DMS153 (cell line): ENCODE data around the gene DIO3.

Experiments used
- DNase-seq: peaks from one replicate; lab custom pipeline; 2025; lab: John Stamatoyannopoulos, UW

DIO3 gene

DNA sequence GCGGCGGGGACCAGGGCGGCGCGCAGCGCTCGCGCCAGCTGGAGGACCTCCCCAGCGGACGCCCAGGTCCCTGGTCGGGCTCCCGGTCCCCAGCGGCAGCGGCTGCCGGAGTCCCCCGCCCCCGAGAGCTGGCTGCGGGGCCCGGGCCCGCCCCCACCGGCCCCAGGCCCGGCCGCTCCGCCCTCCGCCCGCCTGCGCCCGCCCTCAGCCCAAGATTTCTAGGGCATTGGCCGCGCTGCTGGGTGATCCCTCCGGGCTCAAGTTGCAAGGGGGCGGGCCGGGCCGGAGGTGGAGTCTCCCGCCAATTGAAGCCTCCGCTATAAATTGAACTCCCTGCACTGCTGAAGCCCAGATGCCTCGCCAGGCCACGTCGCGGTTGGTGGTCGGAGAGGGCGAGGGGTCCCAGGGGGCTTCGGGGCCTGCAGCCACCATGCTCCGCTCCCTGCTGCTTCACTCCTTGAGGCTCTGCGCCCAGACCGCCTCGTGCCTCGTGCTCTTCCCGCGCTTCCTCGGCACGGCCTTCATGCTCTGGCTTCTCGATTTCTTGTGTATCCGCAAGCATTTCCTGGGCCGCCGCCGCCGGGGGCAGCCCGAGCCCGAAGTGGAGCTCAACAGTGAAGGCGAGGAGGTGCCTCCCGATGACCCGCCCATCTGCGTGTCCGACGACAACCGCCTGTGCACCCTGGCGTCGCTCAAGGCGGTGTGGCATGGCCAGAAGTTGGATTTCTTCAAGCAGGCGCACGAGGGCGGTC, at the start of gene DIO3:
Gene DIO3, plus strand, starts transcription at position 351 of the 752 bp plus-strand sequence.
- no peak for DNase-seq

DNA sequence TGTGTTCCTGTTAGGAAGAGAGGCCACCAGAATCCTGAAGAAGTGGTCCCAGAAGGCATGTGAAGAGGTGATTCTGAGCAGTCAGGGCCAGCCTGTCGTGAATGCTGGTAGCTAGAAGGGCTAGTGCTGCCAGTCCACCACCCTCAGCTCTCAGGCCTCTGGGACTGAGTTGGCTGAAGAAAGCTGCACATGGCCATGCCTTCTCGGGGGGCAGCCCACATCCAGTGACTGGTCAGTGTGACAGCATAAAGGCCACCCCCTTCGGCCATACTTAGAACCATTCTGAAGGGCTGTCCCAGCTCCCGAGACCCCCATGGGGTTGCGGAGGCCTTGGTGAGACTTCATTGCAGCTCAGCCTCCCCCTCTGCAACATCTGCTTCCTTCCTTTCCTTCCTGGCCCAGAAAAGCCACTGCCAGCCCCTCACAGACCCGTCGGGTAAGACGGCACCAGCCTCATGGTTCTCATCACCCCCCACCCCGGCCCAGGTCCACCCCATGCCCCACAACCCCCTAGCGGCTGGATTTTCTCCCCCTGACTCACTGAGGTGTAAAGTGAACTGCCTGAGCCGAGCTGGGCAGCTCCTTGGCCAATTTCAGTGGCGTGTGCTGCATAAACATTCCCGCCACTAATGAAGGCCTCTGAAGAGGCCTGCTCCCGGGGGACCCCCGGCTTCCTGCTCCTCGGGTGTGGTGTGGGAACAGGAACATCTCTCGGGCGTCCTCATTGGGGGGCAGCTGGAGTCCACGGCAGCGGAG, 49.5 kb upstream of the DIO3 start:
- no peak for DNase-seq

DNA sequence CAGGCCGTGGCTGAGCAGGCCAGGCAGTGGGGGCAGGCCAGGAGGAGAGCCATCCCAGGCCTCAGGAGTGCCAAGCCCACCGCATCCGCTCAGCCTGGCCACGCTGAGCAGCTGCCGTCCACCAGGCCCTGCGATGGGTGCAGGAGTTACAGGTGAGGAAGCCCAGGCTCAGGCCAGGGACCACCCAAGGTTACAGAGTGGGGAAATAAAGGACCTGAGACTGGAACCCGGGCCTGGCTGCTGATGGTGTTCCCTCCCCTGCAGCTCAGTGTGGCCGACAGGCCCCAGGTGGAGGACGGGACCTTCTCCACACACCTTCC, 49.0 kb upstream of the DIO3 start:
- DNase-seq: no peak

DNA sequence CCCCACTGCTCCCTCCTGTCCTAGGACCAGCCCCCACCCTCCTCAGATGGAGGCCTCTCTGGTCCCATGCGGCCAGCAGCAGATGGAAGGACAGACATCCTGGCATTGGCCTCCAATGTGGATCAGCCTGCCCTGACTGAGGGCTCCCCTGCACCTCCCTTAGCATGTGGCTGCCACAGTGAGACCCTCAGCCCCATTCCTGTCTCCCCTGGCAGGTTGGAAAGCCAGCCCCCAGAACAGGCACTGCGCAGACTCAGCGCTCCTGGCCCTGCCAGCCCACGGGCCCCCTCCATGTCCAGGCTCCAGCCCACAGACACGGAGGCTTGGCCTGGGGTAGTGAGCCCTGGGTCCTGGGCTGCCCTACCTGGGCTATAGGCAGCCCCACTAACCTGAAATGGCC, 47.2 kb upstream of the DIO3 start:
- no peak for DNase-seq

DNA sequence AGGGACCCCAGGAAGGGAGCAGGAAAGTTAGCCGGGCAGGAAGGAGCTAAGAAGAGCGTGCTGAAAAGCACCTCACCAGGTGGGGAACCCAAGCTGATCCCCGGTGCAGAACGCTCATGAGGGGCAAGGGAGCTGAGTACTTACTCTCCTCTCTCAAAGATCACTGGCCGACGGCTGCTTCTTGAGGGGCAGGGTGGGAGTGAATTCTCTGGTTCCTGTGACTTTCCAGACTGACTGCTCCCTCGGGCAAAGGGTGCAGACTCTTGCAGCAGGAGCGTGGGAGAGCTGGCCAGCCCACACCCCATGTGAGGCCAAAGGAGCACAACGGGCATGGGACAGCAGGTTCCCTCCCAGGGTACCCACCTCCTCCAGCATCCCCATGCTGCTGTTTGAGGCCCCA, 44.9 kb upstream of the DIO3 start:
- no peak for DNase-seq

DNA sequence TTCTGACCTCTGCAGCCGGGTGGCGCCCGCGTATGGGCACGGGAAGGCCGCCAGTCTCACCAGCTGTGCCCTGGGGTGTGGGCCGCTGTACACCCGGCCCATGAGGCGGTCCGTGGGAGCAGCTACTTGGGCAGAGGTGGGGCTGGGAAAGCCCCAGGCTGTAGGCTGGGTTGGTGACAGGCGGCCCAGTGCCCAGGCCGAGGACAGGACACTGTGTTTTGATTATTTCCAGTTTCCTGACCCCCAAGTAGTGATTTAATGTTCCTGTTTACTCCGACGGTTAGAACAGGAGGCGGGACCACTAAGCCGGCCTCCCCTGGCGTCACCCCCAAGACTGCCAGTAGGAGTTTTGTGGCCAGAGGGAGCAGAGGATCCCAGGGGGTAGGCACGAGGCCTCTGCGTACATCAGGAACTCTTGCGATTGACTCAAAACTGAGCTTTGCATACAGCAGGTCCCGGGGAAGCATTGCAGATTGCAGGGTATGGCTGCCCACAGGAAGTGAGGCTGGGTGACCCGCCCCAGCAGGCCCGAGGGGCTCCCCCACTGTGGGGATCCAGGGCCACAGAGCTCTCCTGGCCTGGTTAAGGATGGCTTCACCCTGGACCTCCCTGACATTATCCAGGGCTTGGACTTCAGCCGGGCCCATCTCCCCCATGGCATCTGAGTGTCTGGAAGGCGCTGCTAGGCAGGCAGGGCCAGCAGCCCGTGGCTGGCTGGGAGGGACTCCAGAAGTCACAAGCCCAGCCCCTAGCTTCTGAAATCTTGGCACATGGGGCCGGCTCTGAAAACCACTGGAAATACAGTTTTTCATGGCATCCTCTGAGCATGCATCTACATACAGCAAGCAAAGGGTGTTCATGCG, 42.5 kb upstream of the DIO3 start:
- no peak for DNase-seq

DNA sequence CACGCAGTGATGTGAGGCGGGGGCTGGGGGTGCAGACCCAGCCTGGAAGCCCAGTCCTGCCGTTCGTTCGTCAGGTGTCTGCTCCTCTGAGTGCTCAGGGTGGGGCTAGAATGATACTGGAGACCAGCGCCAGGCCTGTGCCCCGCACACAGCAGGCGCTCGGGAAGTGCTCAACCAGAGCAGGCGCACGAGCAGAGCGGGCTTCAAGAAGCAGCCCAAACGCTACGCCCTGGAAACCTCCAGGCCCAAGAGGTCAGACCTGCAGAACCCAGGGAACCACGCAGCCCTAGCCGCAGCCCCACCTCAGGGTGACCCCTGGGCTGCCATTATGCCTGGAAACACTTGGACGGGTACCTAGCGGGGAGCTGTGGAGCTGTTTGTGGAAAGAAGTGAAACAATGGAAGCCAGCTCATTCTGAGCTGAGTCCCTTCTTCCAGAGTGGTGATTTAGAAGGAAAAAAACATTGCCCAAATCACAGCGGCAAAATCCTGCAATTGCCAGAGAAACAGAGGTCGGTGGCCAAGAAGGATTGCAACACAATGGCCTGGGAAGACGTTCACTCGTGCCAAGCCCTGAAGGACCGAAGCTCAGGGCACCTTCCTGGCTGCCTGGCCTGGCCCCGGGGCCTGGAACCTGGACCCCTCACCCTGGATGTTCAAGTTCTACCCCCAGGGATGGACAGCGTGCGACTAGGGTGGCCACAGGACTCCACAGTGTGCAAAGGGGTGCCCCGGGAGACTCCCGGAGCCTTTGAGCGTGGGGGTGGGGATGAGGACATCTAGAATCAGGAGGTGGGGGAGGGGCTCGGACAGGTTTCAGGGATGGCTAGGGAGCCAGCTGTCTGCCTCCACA, 40.4 kb upstream of the DIO3 start:
- DNase-seq: no peak

DNA sequence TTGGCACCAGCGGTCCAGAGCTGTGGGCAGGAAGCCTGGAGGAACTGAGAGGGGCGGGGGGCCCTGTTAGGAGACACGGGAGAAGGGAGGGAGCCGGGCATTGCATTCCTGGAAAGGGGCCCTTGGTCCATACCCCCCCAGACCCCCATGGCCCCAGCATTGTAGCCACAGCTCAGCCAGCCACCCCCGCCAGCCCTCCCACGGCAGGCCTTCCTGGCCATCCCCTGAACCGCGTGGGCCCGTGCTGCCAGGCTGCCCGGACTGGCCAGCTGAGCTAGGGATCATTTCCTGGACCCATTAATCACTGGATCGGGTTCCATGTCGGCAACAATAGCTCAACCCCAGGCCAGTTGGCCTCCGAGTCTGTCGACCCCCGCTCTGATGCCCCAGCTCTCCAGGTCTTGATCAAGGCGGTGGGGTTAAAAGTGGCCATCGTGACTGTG, 39.8 kb upstream of the DIO3 start:
- DNase-seq: no peak

DNA sequence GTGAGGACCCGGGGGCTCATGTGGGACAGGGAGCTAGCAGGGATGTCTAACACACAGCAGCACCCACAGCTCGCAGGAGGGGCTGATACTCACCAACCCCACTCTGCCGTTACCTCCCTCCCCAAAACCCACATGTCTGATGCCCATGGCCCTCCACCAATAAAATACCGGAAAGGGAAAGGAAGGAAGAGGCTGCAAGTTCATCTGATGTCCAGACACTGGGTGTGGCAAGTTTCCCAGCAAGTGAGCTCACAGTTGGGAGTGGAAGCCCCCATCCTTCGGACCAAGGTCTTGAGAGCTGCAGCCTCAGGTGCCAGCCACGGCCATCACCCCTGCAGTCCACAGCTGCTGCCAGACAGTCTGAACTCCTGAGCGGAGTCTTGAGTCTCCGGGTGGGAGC, 39.3 kb upstream of the DIO3 start:
- no peak for DNase-seq

DNA sequence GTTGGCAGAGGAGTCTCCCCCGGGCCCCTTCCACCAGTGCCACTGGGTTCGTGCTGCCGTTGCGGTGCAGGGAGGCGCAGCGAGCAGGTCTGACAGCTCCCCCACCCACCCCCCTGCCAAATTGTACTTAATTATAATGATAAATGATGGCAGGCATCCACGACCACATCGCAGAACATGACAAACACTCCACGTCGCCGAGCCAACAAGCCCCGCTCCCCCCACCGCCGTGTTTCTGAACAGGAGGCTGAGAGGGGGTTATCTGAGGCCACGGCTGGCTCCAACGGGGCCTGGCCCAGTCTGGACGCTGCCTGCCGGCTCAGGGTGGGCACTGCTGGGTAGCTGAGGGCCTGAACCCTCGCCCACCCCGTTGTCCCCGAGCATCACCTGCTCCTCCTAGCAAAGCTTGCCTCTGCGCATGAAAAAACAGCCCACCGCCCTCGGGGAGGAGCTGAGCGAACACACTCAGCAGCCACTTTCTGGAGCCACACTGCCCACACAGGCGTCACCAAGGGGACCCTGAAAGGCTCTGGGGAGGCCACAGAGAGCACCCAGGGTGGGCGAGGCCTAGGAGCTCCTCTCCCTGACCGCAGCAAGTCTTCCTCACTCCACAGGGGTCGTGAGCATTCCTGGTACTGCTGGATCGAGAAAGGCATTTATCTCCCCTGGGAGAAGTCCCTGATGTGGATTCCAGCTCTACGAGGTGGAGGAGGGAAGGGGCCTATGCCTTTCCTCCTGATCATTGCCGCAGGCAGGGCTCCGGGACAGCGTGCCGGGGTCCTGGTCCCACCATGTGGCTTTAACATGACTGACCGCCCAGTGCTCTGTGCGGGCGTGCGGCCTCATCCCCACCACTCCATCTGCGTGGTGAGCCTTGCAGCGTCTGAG, 35.4 kb upstream of the DIO3 start:
- no peak for DNase-seq

DNA sequence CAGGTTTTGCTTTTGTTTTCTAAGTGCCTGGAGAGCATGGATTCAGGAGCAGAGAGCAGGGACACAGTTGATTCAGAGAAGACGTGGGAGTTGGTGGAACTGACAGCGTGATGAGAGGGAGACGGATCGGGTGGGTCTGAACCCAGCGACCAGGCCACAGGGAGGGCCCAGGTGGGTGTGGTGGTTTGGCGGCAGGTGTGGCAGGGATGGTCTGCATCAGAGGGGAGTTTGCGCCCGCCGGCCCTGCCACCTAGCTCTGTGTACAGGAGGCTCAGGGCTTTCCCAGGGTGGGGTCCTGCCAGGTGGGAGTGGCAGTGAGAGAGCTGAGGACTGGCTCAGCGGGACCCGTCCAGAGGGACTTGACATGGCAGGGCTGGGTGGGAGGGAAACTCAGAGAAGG, 33.3 kb upstream of the DIO3 start:
- DNase-seq: no peak

DNA sequence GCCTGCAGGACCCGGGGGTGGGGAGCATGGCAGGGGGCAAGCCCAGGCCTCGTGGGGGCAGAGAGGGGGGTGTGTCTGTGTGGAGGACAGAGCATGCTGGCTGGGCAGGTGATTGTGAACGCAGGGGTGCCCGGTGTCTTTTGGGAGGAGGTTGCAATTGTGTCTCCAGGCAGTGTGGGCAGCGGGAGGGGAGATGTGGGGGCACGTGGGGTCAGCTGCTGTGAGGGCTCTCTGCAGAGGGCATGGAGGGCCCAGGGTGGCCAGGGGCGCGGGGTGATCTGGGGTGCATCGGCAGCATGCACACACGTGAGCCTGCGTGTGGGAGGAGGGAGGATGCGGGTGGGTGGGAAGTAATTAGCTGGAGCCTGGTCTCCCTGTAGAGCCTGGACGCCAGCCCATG, 32.2 kb upstream of the DIO3 start:
- no peak for DNase-seq

DNA sequence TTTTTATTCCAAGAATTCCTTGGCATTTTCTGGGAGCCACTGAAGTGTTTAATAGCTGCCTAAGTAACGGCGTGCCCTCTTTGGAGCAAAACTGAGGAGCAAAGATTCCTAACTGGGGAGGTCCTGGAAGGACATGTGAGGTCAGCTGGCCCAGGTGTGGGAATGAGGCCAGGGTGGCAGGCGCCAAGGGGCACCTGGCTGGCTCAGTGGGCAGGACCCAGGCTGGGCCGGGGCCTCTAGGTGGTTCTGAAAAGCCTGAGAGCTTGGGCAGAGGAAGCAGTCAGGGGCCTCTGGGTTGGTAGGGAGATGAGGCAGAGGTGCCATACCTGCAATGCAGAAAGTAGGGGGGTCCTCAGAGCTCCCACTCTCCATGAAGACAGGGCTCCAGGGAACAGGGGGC, 27.1 kb upstream of the DIO3 start:
- DNase-seq: no peak

DNA sequence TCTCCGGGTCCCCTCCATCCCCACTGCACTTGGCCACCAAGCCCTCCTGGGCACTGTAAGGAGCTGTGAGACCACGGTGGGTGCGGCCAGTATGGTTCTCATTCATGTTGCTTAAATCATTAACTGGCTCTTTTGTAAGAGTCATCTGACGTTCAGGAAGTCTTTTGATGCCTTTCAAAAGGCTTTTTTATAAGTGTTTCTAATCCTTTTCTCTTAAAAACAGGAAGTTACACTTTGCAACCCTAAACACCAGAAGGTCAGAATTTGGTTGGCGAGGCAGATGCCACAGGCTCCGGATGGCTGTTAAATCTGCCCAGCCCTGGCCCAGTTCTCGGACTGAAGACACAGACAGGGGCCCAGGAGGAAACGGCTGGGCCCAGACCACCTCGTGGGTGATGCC, 26.1 kb upstream of the DIO3 start:
- no peak for DNase-seq

DNA sequence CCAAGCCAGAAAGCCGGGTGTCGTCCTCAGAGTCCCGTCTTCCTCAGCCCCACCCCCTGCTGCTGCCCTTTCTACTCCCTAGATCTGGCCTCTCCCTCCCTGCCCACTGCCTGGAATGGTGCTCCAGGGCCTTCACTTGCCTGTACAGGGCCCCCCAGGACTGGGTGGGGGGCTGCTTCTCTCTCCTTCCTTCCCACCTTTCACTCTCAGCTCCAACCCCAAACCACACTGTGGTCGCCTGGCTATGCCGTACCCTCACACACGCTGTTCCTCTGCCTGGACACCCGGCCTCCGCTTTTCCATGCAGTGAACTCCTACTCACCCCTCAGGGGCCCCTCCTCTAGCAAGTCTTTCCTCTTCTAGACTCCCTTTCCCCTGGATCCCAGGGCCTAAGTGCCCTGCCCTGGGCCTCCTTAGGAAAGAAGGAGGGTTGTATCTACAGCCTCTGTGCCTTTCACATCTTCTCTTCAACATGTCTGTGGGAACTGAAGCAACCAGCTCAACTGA, 25.5 kb upstream of the DIO3 start:
- DNase-seq: no peak

DNA sequence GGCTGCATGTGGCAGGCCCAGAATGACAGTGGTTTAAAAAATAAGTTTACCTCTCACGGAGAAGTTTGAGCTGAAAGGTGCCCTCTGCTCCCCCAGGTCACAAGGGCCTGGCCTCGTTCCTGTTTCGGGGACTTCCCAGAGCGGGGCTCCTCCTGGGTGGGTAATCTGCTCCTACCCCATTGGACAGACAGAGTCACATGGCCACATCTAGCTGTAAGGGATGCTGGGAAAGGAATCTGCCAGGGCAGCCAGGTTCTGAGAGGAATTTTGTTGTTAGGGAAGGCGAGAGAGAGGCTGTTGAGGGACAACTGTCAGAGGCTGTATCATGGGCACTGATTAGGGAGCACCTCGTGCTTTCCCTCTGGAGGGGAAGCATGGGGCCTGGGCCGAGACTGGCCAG, 24.0 kb upstream of the DIO3 start:
- no peak for DNase-seq

DNA sequence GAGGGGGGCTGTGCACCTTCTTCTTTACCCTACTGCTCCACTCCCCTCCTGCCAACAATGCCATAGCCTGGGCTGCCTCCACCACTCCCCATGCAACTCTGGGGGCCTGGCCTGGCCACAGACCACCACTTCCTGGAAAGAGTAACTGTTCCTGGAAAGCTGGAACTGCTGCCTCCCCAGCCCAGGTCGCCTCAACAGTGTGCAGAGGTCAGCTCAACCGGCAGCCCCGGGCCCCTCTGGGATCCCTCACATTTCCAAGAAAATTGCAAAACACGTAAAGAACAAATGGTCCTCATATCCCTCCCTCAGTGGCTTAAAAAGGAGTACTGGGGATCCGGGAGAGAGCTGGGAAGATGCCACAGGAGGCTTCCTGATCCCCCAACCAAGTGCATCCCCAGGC, 22.4 kb upstream of the DIO3 start:
- DNase-seq: no peak

DNA sequence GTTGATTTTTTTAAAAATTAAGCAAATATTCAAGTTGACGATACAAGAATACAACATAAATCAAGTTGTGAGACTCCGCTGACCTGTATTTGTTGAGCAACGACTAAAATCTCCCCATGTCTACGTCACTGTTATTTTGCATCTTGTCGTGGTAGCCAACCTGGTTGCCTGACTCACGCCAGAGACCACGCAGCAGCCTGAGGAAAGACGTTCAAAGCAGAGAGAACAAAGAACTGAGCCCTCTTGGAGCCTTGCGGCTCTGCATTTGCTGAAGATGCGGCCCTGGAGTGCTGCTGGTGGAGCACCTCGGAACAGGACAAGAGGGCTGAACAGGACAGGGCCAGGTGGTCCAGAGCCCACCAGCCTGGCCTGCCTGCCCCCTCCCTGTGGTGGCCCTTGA, 21.4 kb upstream of the DIO3 start:
- no peak for DNase-seq

DNA sequence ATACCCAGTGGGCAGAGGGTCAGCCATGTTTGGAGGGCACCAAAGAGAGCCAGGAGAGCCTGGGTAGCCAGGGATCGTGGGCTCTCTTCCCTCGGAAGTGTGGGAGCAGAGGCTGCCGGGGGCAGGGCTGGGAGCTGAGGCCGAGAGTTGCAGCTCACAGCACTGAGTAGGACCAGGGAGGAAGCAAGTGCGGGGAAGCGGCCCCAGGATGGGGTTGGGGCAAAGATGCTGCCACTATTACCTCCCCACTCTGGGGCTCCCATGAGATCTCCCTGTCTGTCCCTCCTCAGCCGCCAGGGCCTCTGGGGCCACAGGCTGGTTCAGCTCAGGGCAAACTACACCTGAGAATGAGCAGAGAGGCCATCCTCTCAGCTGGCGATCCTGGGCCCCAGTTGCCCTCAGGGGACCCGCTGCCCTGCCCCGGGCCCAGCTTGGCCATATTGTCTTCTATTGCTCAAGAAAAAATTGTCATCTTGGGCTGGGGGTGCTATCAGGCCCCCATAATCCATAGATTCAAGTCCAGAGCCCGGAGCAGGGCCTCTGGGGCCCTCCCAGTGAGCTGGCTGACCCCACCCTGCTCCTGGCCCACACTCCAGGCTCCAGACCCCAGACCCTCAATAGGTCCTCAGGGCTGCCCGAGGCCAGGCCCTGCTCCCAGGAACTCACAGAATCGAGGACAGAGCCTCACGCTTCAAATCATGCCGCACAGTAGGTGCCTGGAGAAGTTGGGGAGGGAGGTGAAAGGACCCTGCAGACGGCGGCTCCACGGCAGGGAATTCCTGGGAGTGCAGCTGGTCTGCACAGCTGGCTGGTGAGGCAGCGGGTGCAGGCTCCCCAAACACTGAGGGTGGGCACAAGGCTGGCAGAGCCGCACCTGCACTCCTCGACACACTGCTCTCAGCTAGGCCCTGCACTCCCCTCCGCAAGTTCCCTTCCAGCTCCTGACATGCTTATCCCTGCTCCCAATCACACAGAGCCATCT, 20.5 kb upstream of the DIO3 start:
- DNase-seq: no peak

DNA sequence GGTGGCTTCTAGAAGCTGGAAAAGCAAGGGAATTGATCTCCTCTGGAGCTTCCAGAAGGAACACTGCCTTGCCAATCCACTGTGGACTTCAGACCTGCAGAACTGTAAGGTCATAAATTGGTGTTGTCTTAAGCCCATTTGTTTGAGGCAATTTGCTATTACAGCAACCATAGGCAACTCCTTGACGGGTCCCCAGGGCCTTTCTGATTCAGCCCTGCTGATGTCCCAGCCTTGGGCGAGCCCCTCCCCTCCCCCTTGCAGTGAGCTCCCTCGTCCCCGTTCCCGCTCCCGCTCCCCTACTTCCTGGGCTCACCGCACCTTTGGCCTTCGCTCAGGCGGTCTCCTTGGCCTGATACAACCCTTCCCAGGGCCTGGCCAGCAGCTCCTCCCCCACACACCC, 18.9 kb upstream of the DIO3 start:
- DNase-seq: no peak
